SU-DHL-6 (cell line): ENCODE data around the gene TFEB.

Experiments used
- H2AFZ ChIP-seq: fragments of 200-600 bp; sonication (generic); 2 replicates; pipeline ENCODE4 v1.6.1; 2014; ENCODE audit warnings: low read depth, mild to moderate bottlenecking, moderate library complexity, mixed read lengths, antibody characterized with exemption, low read length; ENCODE audit not compliant: severe bottlenecking
- H3F3A ChIP-seq: fragments of 200-600 bp; shearing (Covaris generic); 2 replicates; pipeline ENCODE4 v1.6.0; 2016; ENCODE audit warnings: antibody characterized with exemption, mild to moderate bottlenecking; ENCODE audit not compliant: insufficient read depth
- H3K27ac ChIP-seq: fragments of 200-600 bp; sonication (generic); 2 replicates; pipeline ENCODE4 v1.5.1; 2016; ENCODE audit warnings: low read depth, mild to moderate bottlenecking, low read length, moderate library complexity, mixed read lengths
- H3K27me3 ChIP-seq: fragments of 200-600 bp; sonication (generic), shearing (Covaris generic); 2 replicates; pipeline ENCODE4 v1.6.0; 2014; ENCODE audit warnings: mild to moderate bottlenecking, low read length
- H3K36me3 ChIP-seq: fragments of 200-600 bp; sonication (generic); 2 replicates; pipeline ENCODE4 v1.6.1; 2014; ENCODE audit warnings: mild to moderate bottlenecking, low read length, mixed read lengths
- H3K4me2 ChIP-seq: fragments of 300-600, 200-600 bp; shearing (Covaris generic), sonication (generic); 2 replicates; pipeline ENCODE4 v1.6.0; 2014; ENCODE audit warnings: low read length, low read depth, mild to moderate bottlenecking; ENCODE audit not compliant: poor library complexity, severe bottlenecking
- H3K4me3 ChIP-seq: fragments of 200-600 bp; sonication (generic); 2 replicates; pipeline ENCODE4 v1.5.1; 2014; ENCODE audit warnings: antibody characterized with exemption, low read length, mild to moderate bottlenecking, mixed read lengths; ENCODE audit not compliant: insufficient read depth, poor library complexity, severe bottlenecking
- H3K79me2 ChIP-seq: fragments of 200-600 bp; sonication (generic); 2 replicates; pipeline ENCODE4 v1.6.1; 2014; ENCODE audit warnings: mild to moderate bottlenecking, low read length, moderate library complexity; ENCODE audit not compliant: insufficient read depth
- H3K9ac ChIP-seq: fragments of 200-600 bp; sonication (generic); 2 replicates; pipeline ENCODE4 v1.7.0; 2014; ENCODE audit warnings: mild to moderate bottlenecking, low read length
- H3K9me2 ChIP-seq: fragments of 200-600 bp; sonication (generic); replicated peaks from 2 replicates; pipeline ENCODE4 v1.6.1; 2014; ENCODE audit warnings: low read length; ENCODE audit not compliant: insufficient read depth
- H3K9me3 ChIP-seq: fragments of 200-600 bp; sonication (generic); 2 replicates; pipeline ENCODE4 v1.6.1; 2014; ENCODE audit warnings: low read length, mixed read lengths; ENCODE audit not compliant: insufficient read depth
- H4K20me1 ChIP-seq: fragments of 200-600 bp; sonication (generic); 2 replicates; pipeline ENCODE4 v1.6.1; 2014; ENCODE audit warnings: low read depth, mild to moderate bottlenecking, antibody characterized with exemption, low read length, moderate library complexity, mixed read lengths
- EZH2phosphoT487 ChIP-seq: fragments of 200-600 bp; sonication (generic), shearing (Covaris generic); conservative IDR thresholded peaks from 2 replicates; pipeline ENCODE4 v1.6.1; 2018; ENCODE audit warnings: mild to moderate bottlenecking, antibody characterized with exemption, low read length, moderate library complexity, mixed read lengths
- TF ChIP-seq, protein P1 (sequence below): fragments of 200-600 bp; sonication (generic); IDR thresholded peaks from one replicate; pipeline ENCODE4 v1.5.1; 2017; ENCODE audit warnings: antibody characterized with exemption, mild to moderate bottlenecking, low read length, moderate library complexity; ENCODE audit not compliant: insufficient read depth, poor library complexity, severe bottlenecking

TFEB gene

GRCh38 chr6:41750374-41750773 is 15.0 kb upstream of the TFEB start:
- Histone ChIP-seq H3K9ac (no peak overlapping the region), H2AFZ (no peak overlapping the region), H3K27ac (no peak overlapping the region), H3K4me3 (no peak overlapping the region), H3F3A (no peaks in the 10 kb centered on the region), H3K9me2 (no peaks in the 10 kb centered on the region), H3K36me3 (no peaks in the 10 kb centered on the region), H3K79me2 (no peaks in the 10 kb centered on the region), H4K20me1 (no peaks in the 10 kb centered on the region), H3K4me2 (no peak overlapping the region), H3K9me3 (no peaks in the 10 kb centered on the region), H3K27me3 (no peaks in the 10 kb centered on the region)
- TF ChIP-seq, protein P1, sequence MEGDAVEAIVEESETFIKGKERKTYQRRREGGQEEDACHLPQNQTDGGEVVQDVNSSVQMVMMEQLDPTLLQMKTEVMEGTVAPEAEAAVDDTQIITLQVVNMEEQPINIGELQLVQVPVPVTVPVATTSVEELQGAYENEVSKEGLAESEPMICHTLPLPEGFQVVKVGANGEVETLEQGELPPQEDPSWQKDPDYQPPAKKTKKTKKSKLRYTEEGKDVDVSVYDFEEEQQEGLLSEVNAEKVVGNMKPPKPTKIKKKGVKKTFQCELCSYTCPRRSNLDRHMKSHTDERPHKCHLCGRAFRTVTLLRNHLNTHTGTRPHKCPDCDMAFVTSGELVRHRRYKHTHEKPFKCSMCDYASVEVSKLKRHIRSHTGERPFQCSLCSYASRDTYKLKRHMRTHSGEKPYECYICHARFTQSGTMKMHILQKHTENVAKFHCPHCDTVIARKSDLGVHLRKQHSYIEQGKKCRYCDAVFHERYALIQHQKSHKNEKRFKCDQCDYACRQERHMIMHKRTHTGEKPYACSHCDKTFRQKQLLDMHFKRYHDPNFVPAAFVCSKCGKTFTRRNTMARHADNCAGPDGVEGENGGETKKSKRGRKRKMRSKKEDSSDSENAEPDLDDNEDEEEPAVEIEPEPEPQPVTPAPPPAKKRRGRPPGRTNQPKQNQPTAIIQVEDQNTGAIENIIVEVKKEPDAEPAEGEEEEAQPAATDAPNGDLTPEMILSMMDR: no peak
- TF ChIP-seq EZH2phosphoT487: no peak

DNA sequence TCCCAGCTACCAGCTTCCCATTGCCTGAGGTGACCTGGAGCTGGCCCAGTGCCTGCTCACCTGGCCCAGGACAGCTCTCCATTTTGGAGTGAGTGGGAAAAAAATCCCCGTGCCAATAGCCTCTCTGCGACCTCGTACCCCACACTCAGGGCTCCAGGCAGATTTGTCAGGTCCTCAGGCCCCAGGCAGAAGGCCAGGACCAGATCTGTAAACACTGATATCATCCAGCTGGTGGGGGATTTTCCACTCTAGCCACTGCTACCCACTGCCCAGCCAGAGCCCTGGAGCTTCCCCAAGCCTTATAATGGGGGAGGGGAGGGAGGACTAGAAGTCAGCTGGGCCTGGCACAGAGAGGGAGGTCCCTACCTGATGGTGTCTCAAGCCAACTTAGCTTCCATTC is 13.1 kb upstream of the TFEB start:
- H3K9ac ChIP-seq: no peak overlapping the region
- H3K4me2 ChIP-seq: no peak overlapping the region

GRCh38 chr6:41748102-41748477 is 12.7 kb upstream of the TFEB start:
- H3K9ac ChIP-seq: no peak overlapping the region
- H4K20me1 ChIP-seq: no peaks in the 10 kb centered on the region
- H3K4me2 ChIP-seq: no peak overlapping the region
- no peaks in the 10 kb centered on the region for H3K9me2 ChIP-seq
- H3F3A ChIP-seq: no peaks in the 10 kb centered on the region
- H3K36me3 ChIP-seq: no peaks in the 10 kb centered on the region
- H3K27ac ChIP-seq: no peak overlapping the region
- no peaks in the 10 kb centered on the region for H3K79me2 ChIP-seq
- no peaks in the 10 kb centered on the region for H3K27me3 ChIP-seq
- no peaks in the 10 kb centered on the region for H3K9me3 ChIP-seq
- TF ChIP-seq, protein P1: no peak
- no peak for TF ChIP-seq EZH2phosphoT487
- H3K4me3 ChIP-seq: no peak overlapping the region
- no peak overlapping the region for H2AFZ ChIP-seq

More for the DNA sequence above, 13.1 kb upstream of the TFEB start:
- Histone ChIP-seq H3K27ac (no peak overlapping the region), H3K4me3 (no peak overlapping the region), H3F3A (no peaks in the 10 kb centered on the region), H2AFZ (no peak overlapping the region), H3K27me3 (no peaks in the 10 kb centered on the region), H3K79me2 (no peaks in the 10 kb centered on the region), H3K9me2 (no peaks in the 10 kb centered on the region), H3K36me3 (no peaks in the 10 kb centered on the region), H4K20me1 (no peaks in the 10 kb centered on the region), H3K9me3 (no peaks in the 10 kb centered on the region)
- TF ChIP-seq, protein P1: no peak
- no peak for TF ChIP-seq EZH2phosphoT487
